NCI-H2081 treated with DMSO at 0.1 percent for 48 hours (cell line): ENCODE results near the gene SMO.
"Not testable (repeated sequence)": the region's sequence is repeated elsewhere in the genome, so short reads cannot be mapped to it uniquely, and the experiment has no call there.

ENCODE experiments used
- DNase-seq: peaks from one replicate; lab custom pipeline; 2025; lab: John Stamatoyannopoulos, UW

Gene SMO

GRCh38 chr7:129240119-129240820 lies 51.8 kb downstream of the SMO start:
- DNase-seq: no peak

- no peak for DNase-seq
Measured at GRCh38 chr7:129244220-129244619, 55.8 kb downstream of the SMO start.

GRCh38 chr7:129245533-129245932 lies 57.1 kb downstream of the SMO start:
- DNase-seq: no peak

GRCh38 chr7:129247087-129247486 lies 58.7 kb downstream of the SMO start:
- no peak for DNase-seq

GRCh38 chr7:129252128-129252527 lies 63.7 kb downstream of the SMO start:
- no peak for DNase-seq

- not testable (repeated sequence) for DNase-seq
Measured at GRCh38 chr7:129252603-129253002, 64.2 kb downstream of the SMO start.

- no peak for DNase-seq
Measured at GRCh38 chr7:129255800-129256199, 67.4 kb downstream of the SMO start.

- DNase-seq: no peak
Measured at GRCh38 chr7:129256221-129256620, 67.8 kb downstream of the SMO start.

- no peak for DNase-seq
Measured at GRCh38 chr7:129257168-129257567, 68.7 kb downstream of the SMO start.

GRCh38 chr7:129258649-129259389 lies 70.4 kb downstream of the SMO start:
- no peak for DNase-seq

- no peak for DNase-seq
Measured at GRCh38 chr7:129262324-129262723, 73.9 kb downstream of the SMO start.
